Thymus (tissue), 11 donors: ENCODE results near the gene CD164. TPM values are rescaled to one million over a fixed set of nuclear protein-coding genes. Genes with fewer than 3 reads are reported as not detected.
"Not testable (repeated sequence)": the region's sequence is repeated elsewhere in the genome, so short reads cannot be mapped to it uniquely, and the experiment has no call there.

ENCODE experiments used
- DNase-seq, 9 donors: peaks; one replicate each; pipeline ENCODE4 v3.0.0-alpha.2; 2013; ENCODE audit warnings: low spot score in 9 of 9, low read depth in 6 of 9, missing footprints in 1 of 9
- H3K27ac ChIP-seq, 2 donors: one replicate each; pipeline ENCODE4 v1.5.1; 2013; ENCODE audit warnings: control low read depth in 1 of 2, low read depth in 1 of 2, low read length in 1 of 2, mild to moderate bottlenecking in 1 of 2, moderate library complexity in 1 of 2
- H3K27me3 ChIP-seq, 2 donors: one replicate each; pipeline ENCODE4 v1.5.1; 2013; ENCODE audit warnings: low read length in 1 of 2; ENCODE audit not compliant: control insufficient read depth in 2 of 2, insufficient read depth in 1 of 2
- H3K36me3 ChIP-seq, 2 donors: one replicate each; pipeline ENCODE4 v1.5.1; 2013; ENCODE audit warnings: low read length in 1 of 2, mild to moderate bottlenecking in 1 of 2, moderate library complexity in 1 of 2; ENCODE audit not compliant: control insufficient read depth in 2 of 2, insufficient read depth in 2 of 2
- H3K4me1 ChIP-seq, 2 donors: one replicate each; pipeline ENCODE4 v1.5.1; 2013; ENCODE audit warnings: low read length in 2 of 2; ENCODE audit not compliant: control insufficient read depth in 2 of 2, insufficient read depth in 2 of 2
- H3K4me3 ChIP-seq, 2 donors: one replicate each; pipeline ENCODE4 v1.5.1; 2013; ENCODE audit warnings: low read length in 2 of 2, control low read depth in 1 of 2, mild to moderate bottlenecking in 1 of 2
- H3K9me3 ChIP-seq, 2 donors: one replicate each; pipeline ENCODE4 v1.5.1; 2013; ENCODE audit warnings: low read length in 1 of 2, mild to moderate bottlenecking in 1 of 2; ENCODE audit not compliant: control insufficient read depth in 2 of 2, insufficient read depth in 1 of 2
- WGBS: extraction: QIAGEN DNeasy Blood & Tissue Kit; methylation state at CpG from one replicate; pipeline ENCODE4 v1.1.7; 2013; 5-methylcytosine and 5-hydroxymethylcytosine counted together
- polyA plus RNA-seq: library from polyadenylated mRNA; stranded (reverse); fragments of 200-250 nt; gene quantifications from one replicate; pipeline ENCODE4 v1.2.3, GENCODE V29; 2013
- total RNA-seq: library from RNA; stranded (reverse); fragments of 120-200 nt; gene quantifications from one replicate; pipeline ENCODE4 v1.2.4, GENCODE V29; 2013
- donor health status: healthy.

CD164 gene
- total and polyA plus RNA-seq, 2 donors = 207 to 234 TPM

DNA sequence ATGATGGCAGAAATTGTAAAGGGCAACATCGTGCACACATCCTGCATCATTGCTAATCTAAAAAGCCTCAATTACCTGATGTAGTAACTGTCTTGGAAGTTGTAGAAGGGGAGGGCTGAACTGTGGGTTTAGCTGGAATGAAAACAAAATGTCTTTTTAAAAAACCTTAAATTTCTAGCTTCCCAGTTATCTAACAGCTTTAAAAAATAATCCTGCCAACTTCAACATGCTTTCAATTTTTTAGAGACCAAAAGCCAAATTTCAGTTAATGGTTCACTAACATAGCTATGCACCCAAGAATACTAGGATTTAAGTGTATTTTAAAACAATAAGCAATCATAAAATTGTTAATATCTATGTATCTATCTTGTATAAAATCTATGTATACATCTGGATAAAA lies 11.9 kb downstream of the CD164 start:
- no peak for DNase-seq
- Histone ChIP-seq H3K9me3 (no peaks in the 10 kb centered on the region), H3K27me3 (no peaks in the 10 kb centered on the region), H3K36me3 (peaks cover 30 to 85% of the 10 kb centered on the region in 2 donors), H3K4me1 (peaks cover 0 to 8% of the 10 kb centered on the region in 2 donors), H3K4me3 (no peak overlapping the region), H3K27ac (no peak overlapping the region)
- 83% methylated on average over 1 of the region's 1 CpG for WGBS

DNA sequence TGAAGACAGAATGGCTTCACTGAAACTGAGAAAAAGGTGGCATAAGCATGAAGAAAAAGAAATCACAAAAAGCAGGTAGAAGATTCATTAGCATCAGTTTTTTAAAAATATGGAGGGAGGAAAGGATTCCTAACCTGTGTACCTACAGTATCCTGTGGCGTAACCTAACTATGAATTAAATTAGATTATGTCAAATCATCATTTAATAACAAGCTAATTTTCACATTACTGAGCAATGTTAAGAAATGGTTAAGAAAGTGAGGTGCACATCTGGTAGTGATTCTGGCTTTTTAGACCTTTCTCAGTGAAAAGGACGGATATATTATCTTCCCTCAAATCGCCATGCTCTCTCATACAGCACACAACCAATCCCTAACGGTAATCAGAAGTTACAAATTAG lies 12.5 kb downstream of the CD164 start:
- Histone ChIP-seq H3K27ac (no peak overlapping the region), H3K9me3 (no peaks in the 10 kb centered on the region), H3K27me3 (no peaks in the 10 kb centered on the region), H3K4me1 (peaks cover 0 to 8% of the 10 kb centered on the region in 2 donors), H3K4me3 (no peak overlapping the region), H3K36me3 (peaks cover 25 to 83% of the 10 kb centered on the region in 2 donors)
- 97% methylated on average over 4 of the region's 4 CpGs for WGBS
- no peak for DNase-seq

DNA sequence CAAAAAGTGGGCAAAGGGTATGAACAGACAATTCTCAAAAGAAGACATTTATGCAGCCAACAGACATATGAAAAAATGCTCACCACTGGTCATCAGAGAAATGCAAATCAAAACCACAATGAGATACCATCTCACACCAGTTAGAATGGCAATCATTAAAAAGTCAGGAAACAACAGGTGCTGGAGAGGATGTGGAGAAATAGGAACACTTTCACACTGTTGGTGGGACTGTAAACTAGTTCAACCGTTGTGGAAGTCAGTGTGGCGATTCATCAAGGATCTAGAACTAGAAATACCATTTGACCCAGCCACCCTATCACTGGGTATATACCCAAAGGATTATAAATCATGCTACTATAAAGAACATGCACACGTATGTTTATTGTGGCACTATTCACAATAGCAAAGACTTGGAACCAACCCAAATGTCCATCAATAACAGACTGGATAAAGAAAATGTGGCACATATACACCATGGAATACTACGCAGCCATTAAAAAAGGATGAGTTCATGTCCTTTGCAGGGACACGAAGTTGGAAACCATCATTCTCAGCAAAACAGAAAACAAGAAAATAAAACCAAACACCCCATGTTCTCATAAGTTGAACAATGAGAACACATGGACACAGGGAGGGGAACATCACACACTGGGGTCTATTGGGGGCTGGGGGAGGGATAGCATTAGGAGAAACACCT lies 17.7 kb downstream of the CD164 start:
- peaks cover 24 to 82% of the 10 kb centered on the region in 2 donors for H3K36me3 ChIP-seq
- not testable (repeated sequence) for DNase-seq, H3K4me3 ChIP-seq, H3K27me3 ChIP-seq, H3K9me3 ChIP-seq, H3K4me1 ChIP-seq, H3K27ac ChIP-seq
- WGBS = 87% methylated on average over 5 of the region's 5 CpGs

DNA sequence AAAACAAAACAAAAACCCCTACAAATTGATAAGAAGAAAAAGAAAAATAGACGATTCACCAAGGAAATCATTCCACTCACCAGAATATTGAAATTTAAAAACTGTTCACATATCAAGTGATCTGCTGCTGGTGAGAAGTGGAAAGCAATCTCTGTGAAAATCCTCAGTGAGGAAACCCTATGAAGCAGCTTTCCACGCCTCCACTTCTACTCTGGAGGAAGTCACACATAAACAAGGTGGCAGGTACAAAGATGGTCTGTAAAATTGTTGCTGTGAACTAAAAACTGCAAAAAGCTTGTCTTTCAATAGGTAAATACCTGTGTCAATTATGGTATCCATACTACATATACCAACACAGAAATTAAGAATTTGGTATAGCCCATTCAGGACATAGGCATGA lies 18.5 kb downstream of the CD164 start:
- WGBS = 95% methylated on average over 2 of the region's 2 CpGs
- H3K27me3 ChIP-seq = no peaks in the 10 kb centered on the region
- peaks cover 22 to 85% of the 10 kb centered on the region in 2 donors for H3K36me3 ChIP-seq
- peaks cover 0 to 1% of the 10 kb centered on the region in 2 donors for H3K9me3 ChIP-seq
- no peaks in the 10 kb centered on the region for H3K4me1 ChIP-seq
- DNase-seq = no peak
- H3K4me3 ChIP-seq = no peak overlapping the region
- no peak overlapping the region for H3K27ac ChIP-seq

DNA sequence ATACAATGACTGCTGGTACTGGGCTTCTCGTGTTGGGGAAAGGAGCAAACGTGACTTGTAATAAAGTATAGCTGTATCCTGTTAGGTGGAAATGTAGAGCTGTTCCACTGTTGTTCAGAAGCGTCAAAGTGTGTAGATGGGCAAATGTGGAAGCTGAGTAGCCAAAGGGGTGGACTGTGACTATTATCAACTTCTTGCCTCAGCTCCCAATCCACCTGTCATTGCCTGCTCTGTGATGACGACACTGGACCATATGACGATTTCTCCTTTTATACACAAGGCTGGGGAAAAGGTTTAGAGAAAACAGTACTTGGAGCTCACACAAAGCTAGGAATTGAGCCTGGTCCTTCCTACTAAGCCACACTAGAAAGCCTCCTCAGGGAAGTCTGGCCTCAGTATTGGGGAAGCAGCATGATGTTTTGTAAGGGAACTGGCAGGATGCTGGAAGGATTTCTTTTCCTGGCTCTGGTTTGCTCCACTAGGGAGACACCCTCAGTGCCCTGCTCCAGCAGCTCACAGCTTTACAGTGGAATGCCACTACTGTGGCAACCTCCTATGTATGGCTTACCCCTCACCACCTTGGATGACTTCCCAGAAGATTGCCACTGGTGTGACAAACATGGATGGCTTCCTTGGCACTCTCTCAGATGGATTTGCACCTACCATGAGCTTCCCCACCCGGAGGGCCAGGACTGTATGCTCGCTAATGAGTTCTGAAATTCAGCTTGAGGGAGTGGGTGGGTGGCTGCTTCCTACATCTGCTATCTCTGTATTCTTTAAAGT lies 20.0 kb downstream of the CD164 start:
- DNase-seq = no peak
- no peaks in the 10 kb centered on the region for H3K4me1 ChIP-seq
- no peak overlapping the region for H3K4me3 ChIP-seq
- peaks cover 24 to 85% of the 10 kb centered on the region in 2 donors for H3K36me3 ChIP-seq
- peaks cover 0 to 1% of the 10 kb centered on the region in 2 donors for H3K9me3 ChIP-seq
- 96% methylated on average over 7 of the region's 7 CpGs for WGBS
- H3K27me3 ChIP-seq = no peaks in the 10 kb centered on the region
- H3K27ac ChIP-seq = no peak overlapping the region

DNA sequence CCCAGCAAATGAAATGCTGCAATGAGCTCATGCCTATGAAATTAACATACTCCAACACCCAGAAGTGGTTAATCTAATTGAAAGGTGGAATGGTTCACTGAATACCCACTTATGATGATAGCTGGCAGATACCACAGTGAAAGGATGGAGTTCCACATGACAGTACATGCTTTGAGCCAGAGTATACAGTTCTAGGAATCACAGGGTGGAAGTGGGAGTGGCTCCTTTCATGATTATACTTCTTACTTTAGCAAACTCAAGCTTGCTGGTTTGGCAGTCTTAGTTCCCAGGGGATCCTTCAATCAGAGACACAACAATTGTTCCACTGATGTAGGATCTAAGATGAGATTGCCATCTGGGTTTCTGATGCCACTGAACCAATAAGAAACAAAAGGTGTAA lies 21.5 kb downstream of the CD164 start:
- Histone ChIP-seq H3K4me3 (no peak overlapping the region), H3K36me3 (peaks cover 31 to 84% of the 10 kb centered on the region in 2 donors), H3K4me1 (no peaks in the 10 kb centered on the region), H3K27me3 (no peaks in the 10 kb centered on the region), H3K27ac (no peak overlapping the region), H3K9me3 (peaks cover 2 to 9% of the 10 kb centered on the region in 2 donors)
- DNase-seq = no peak

DNA sequence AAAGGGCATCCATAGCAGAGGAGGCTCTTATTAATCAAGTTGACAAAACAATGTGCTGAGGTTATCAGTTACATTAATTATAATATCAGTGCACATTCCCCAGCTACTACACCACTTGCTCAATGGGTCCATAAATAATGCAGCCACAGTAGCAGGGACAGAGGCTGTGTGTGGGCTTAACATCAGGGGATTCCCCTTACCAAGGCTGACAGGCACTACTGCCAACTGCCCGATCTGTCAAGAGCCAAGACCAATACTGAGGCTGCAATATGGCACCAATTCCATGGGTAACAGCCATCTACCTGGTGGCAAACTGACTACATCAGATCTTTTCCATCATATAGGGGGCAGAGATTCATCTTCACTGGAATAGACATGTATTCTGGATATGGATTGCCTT lies 22.0 kb downstream of the CD164 start:
- Histone ChIP-seq H3K9me3 (peaks cover 2 to 9% of the 10 kb centered on the region in 2 donors), H3K4me1 (no peaks in the 10 kb centered on the region), H3K27me3 (no peaks in the 10 kb centered on the region), H3K27ac (no peak overlapping the region), H3K36me3 (peaks cover 31 to 85% of the 10 kb centered on the region in 2 donors), H3K4me3 (no peak overlapping the region)
- WGBS = 98% methylated on average over 1 of the region's 1 CpG
- DNase-seq = no peak

DNA sequence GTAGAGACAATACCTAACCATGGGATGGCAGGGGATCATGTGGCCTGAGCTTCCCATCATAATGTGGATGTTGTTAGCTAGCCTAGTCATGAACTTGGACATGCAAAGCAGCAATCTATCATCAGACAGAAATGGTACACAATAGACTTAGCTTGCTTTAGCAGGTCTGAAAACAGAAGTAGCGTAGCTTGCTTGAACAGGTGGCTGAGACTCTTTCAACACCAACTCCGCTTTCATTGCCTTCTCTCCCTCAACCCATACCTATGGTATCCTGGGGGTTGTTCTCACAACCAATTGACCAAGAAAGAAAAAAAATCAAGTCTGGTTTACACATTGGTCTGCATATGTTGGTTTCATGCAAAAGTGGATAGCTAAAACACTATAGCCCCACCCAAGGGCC lies 23.0 kb downstream of the CD164 start:
- no peak for DNase-seq
- Histone ChIP-seq H3K36me3 (peaks cover 31 to 85% of the 10 kb centered on the region in 2 donors), H3K4me1 (no peaks in the 10 kb centered on the region), H3K27ac (no peak overlapping the region), H3K4me3 (no peak overlapping the region), H3K9me3 (peaks cover 2 to 9% of the 10 kb centered on the region in 2 donors), H3K27me3 (no peaks in the 10 kb centered on the region)
- 99% methylated on average over 2 of the region's 2 CpGs for WGBS

DNA sequence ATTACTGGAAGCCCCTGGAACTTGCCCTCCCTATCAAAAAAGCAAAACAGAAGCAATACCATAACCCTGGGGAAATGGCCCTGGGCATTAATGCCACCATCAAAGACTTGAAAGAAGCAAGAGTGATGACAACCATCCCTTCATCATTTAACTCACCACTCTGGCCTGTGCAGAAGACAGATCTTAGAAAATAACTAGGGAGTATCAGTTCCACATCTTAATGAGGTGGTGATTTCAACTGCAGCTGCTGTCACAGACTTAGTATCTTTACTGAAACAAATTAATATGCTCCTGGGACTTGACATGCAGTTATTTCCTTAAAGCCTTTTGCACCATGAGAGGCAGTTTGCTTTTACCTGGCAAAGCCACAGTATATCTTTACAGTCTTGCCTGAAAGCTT lies 24.1 kb downstream of the CD164 start:
- Histone ChIP-seq H3K27ac (no peak overlapping the region), H3K4me1 (no peaks in the 10 kb centered on the region), H3K9me3 (peaks cover 2 to 9% of the 10 kb centered on the region in 2 donors), H3K27me3 (no peaks in the 10 kb centered on the region), H3K36me3 (peaks cover 31 to 83% of the 10 kb centered on the region in 2 donors), H3K4me3 (no peak overlapping the region)
- no peak for DNase-seq
